Measurements from ENCODE around the gene PTBP3. TPM values are rescaled to one million over a fixed set of nuclear protein-coding genes. Genes with fewer than 3 reads are reported as not detected.
A peak's percentile ranks its signal among the peaks of the same experiment; 100 is the strongest.
"Not testable (repeated sequence)": the region's sequence is repeated elsewhere in the genome, so short reads cannot be mapped to it uniquely, and the experiment has no call there.

The PTBP3 gene
- total and polyA plus RNA-seq, 2 donors, result 26.7 to 32.8 TPM

GRCh38 chr9:112295174-112295573 is 38.2 kb downstream of the PTBP3 start:
- no peak overlapping the region for H3K27ac ChIP-seq (ENCODE audit: low read depth in 1 of 2, low read length in 1 of 2)
- no peak overlapping the region for H3K4me3 ChIP-seq (ENCODE audit: low read length in 2 of 2)
- 100% methylated on average over 2 of the region's 2 CpGs for WGBS
- no peaks in the 10 kb centered on the region for H3K27me3 ChIP-seq (ENCODE audit: control insufficient read depth in 2 of 2, insufficient read depth in 1 of 2, low read length in 1 of 2)
- no peaks in the 10 kb centered on the region for H3K9me3 ChIP-seq (ENCODE audit: control insufficient read depth in 2 of 2, insufficient read depth in 1 of 2, low read length in 1 of 2)
- peaks cover 4 to 13% of the 10 kb centered on the region in 2 donors for H3K36me3 ChIP-seq (ENCODE audit: control insufficient read depth in 2 of 2, insufficient read depth in 2 of 2, low read length in 1 of 2)
- no peaks in the 10 kb centered on the region for H3K4me1 ChIP-seq (ENCODE audit: control insufficient read depth in 2 of 2, insufficient read depth in 2 of 2, low read length in 2 of 2)
- DNase-seq (ENCODE audit: low read depth in 6 of 9, low spot score in 9 of 9), result no peak

GRCh38 chr9:112288029-112288428 is 45.4 kb downstream of the PTBP3 start:
- no peaks in the 10 kb centered on the region for H3K27me3 ChIP-seq (ENCODE audit: control insufficient read depth in 2 of 2, insufficient read depth in 1 of 2, low read length in 1 of 2)
- peaks cover 9 to 17% of the 10 kb centered on the region in 2 donors for H3K9me3 ChIP-seq (ENCODE audit: control insufficient read depth in 2 of 2, insufficient read depth in 1 of 2, low read length in 1 of 2)
- peaks cover 16 to 21% of the 10 kb centered on the region in 2 donors for H3K36me3 ChIP-seq (ENCODE audit: control insufficient read depth in 2 of 2, insufficient read depth in 2 of 2, low read length in 1 of 2)
- peak overlapping the region in 1 of 2 donors; percentile 5 for H3K27ac ChIP-seq (ENCODE audit: low read depth in 1 of 2, low read length in 1 of 2)
- H3K4me3 ChIP-seq (ENCODE audit: low read length in 2 of 2), result no peak overlapping the region
- no peak for DNase-seq (ENCODE audit: low read depth in 6 of 9, low spot score in 9 of 9)
- H3K4me1 ChIP-seq (ENCODE audit: control insufficient read depth in 2 of 2, insufficient read depth in 2 of 2, low read length in 2 of 2), result no peaks in the 10 kb centered on the region

- 97% methylated on average over 2 of the region's 2 CpGs for WGBS
- no peaks in the 10 kb centered on the region for H3K4me1 ChIP-seq (ENCODE audit: control insufficient read depth in 2 of 2, insufficient read depth in 2 of 2, low read length in 2 of 2)
- peaks cover 9 to 17% of the 10 kb centered on the region in 2 donors for H3K9me3 ChIP-seq (ENCODE audit: control insufficient read depth in 2 of 2, insufficient read depth in 1 of 2, low read length in 1 of 2)
- H3K36me3 ChIP-seq (ENCODE audit: control insufficient read depth in 2 of 2, insufficient read depth in 2 of 2, low read length in 1 of 2), result peaks cover 16 to 21% of the 10 kb centered on the region in 2 donors
- H3K4me3 ChIP-seq (ENCODE audit: low read length in 2 of 2), result no peak overlapping the region
- no peak for DNase-seq (ENCODE audit: low read depth in 6 of 9, low spot score in 9 of 9)
- H3K27ac ChIP-seq (ENCODE audit: low read depth in 1 of 2, low read length in 1 of 2), result no peak overlapping the region
- H3K27me3 ChIP-seq (ENCODE audit: control insufficient read depth in 2 of 2, insufficient read depth in 1 of 2, low read length in 1 of 2), result no peaks in the 10 kb centered on the region
These were observed 46.5 kb downstream of the PTBP3 start for GRCh38 chr9:112286926-112287325.

DNA sequence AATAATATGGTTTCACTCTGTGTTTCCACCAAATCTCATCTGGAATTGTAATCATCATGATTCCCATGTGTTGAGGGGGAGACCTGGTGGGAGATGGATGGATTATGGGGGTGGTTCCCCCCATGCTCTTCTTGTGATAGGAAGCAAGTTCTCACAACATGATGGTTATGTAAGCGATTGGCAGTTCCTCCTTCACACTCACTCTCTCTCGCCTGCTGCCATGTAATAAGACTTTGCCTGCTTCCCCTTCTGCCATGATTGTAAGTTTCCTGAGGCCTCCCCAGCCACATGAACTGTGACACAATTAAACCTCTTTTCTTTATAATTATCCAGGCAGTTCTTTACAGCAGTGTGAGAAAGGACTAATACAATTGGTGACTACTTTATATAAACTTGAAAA is 48.4 kb downstream of the PTBP3 start:
- Histone ChIP-seq H3K27me3 (ENCODE audit: control insufficient read depth in 2 of 2, insufficient read depth in 1 of 2, low read length in 1 of 2) (no peaks in the 10 kb centered on the region), H3K4me1 (ENCODE audit: control insufficient read depth in 2 of 2, insufficient read depth in 2 of 2, low read length in 2 of 2) (no peaks in the 10 kb centered on the region), H3K27ac (ENCODE audit: low read depth in 1 of 2, low read length in 1 of 2) (no peak overlapping the region), H3K4me3 (ENCODE audit: low read length in 2 of 2) (no peak overlapping the region), H3K9me3 (ENCODE audit: control insufficient read depth in 2 of 2, insufficient read depth in 1 of 2, low read length in 1 of 2) (peaks cover 9 to 17% of the 10 kb centered on the region in 2 donors), H3K36me3 (ENCODE audit: control insufficient read depth in 2 of 2, insufficient read depth in 2 of 2, low read length in 1 of 2) (peaks cover 14 to 21% of the 10 kb centered on the region in 2 donors)
- over 99% methylated on average over 2 of the region's 2 CpGs for WGBS
- DNase-seq (ENCODE audit: low read depth in 6 of 9, low spot score in 9 of 9), result no peak

- Histone ChIP-seq H3K9me3 (ENCODE audit: control insufficient read depth in 2 of 2, insufficient read depth in 1 of 2, low read length in 1 of 2) (peaks cover 9 to 17% of the 10 kb centered on the region in 2 donors), H3K4me1 (ENCODE audit: control insufficient read depth in 2 of 2, insufficient read depth in 2 of 2, low read length in 2 of 2) (no peaks in the 10 kb centered on the region), H3K4me3 (ENCODE audit: low read length in 2 of 2) (no peak overlapping the region), H3K27me3 (ENCODE audit: control insufficient read depth in 2 of 2, insufficient read depth in 1 of 2, low read length in 1 of 2) (no peaks in the 10 kb centered on the region), H3K36me3 (ENCODE audit: control insufficient read depth in 2 of 2, insufficient read depth in 2 of 2, low read length in 1 of 2) (peaks cover 14 to 18% of the 10 kb centered on the region in 2 donors), H3K27ac (ENCODE audit: low read depth in 1 of 2, low read length in 1 of 2) (no peak overlapping the region)
- 98% methylated on average over 6 of the region's 6 CpGs for WGBS
- DNase-seq (ENCODE audit: low read depth in 6 of 9, low spot score in 9 of 9), result no peak
These were observed 49.7 kb downstream of the PTBP3 start for GRCh38 chr9:112283582-112284253.

DNA sequence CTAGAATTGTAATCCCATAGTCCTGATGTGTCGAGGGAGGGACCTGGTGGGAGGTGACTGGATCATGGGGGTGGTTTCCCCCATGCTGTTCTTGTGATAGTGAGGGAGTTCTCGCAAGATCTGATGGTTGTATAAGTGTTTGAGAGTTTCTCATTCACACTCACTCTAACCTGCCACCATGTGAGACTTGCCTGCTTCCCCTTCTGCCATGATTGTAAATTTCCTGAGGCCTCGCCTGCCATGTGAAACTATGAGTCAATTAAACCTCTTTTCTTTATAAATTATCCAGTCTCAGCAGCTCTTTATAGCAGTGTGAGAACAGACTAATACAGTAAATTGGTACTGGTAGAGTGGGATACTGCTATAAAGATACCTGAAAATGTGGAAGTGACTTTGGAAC is 50.6 kb downstream of the PTBP3 start:
- not testable (repeated sequence) for DNase-seq (ENCODE audit: low read depth in 6 of 9, low spot score in 9 of 9); H3K4me3 ChIP-seq (ENCODE audit: low read length in 2 of 2); H3K4me1 ChIP-seq (ENCODE audit: control insufficient read depth in 2 of 2, insufficient read depth in 2 of 2, low read length in 2 of 2); H3K27ac ChIP-seq (ENCODE audit: low read depth in 1 of 2, low read length in 1 of 2); H3K27me3 ChIP-seq (ENCODE audit: control insufficient read depth in 2 of 2, insufficient read depth in 1 of 2, low read length in 1 of 2)
- peaks cover 9 to 17% of the 10 kb centered on the region in 2 donors for H3K9me3 ChIP-seq (ENCODE audit: control insufficient read depth in 2 of 2, insufficient read depth in 1 of 2, low read length in 1 of 2)
- 98% methylated on average over 3 of the region's 3 CpGs for WGBS
- H3K36me3 ChIP-seq (ENCODE audit: control insufficient read depth in 2 of 2, insufficient read depth in 2 of 2, low read length in 1 of 2), result peaks cover 8 to 14% of the 10 kb centered on the region in 2 donors

GRCh38 chr9:112280904-112281303 is 52.5 kb downstream of the PTBP3 start:
- Histone ChIP-seq H3K9me3 (ENCODE audit: control insufficient read depth in 2 of 2, insufficient read depth in 1 of 2, low read length in 1 of 2) (peaks cover 9 to 17% of the 10 kb centered on the region in 2 donors), H3K4me1 (ENCODE audit: control insufficient read depth in 2 of 2, insufficient read depth in 2 of 2, low read length in 2 of 2) (no peaks in the 10 kb centered on the region), H3K27ac (ENCODE audit: low read depth in 1 of 2, low read length in 1 of 2) (no peak overlapping the region), H3K36me3 (ENCODE audit: control insufficient read depth in 2 of 2, insufficient read depth in 2 of 2, low read length in 1 of 2) (peaks cover 8 to 14% of the 10 kb centered on the region in 2 donors), H3K4me3 (ENCODE audit: low read length in 2 of 2) (no peak overlapping the region), H3K27me3 (ENCODE audit: control insufficient read depth in 2 of 2, insufficient read depth in 1 of 2, low read length in 1 of 2) (no peaks in the 10 kb centered on the region)
- DNase-seq (ENCODE audit: low read depth in 6 of 9, low spot score in 9 of 9), result no peak
- whole genome bisulfite sequencing, result 97% methylated on average over 2 of the region's 2 CpGs

DNA sequence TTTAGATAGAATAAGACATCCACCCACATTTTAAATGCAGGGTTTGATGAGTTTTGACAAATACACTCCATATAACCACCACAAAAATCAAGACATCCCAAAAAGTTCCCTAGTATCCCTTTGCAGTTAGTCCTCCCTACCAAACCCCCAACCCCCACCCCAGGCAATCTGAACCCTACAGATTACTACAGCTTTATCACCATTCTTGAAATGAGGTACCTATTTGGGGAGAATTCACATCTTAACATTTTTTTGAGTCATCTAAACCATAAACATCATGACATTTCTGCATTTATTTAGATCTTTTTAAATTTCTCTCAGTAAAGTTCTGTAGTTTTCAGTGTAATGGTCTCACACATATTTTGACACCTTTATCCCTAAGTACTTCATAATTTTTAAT is 53.9 kb downstream of the PTBP3 start:
- Histone ChIP-seq H3K4me3 (ENCODE audit: low read length in 2 of 2) (no peak overlapping the region), H3K27me3 (ENCODE audit: control insufficient read depth in 2 of 2, insufficient read depth in 1 of 2, low read length in 1 of 2) (no peaks in the 10 kb centered on the region), H3K36me3 (ENCODE audit: control insufficient read depth in 2 of 2, insufficient read depth in 2 of 2, low read length in 1 of 2) (peaks cover 6 to 10% of the 10 kb centered on the region in 2 donors), H3K27ac (ENCODE audit: low read depth in 1 of 2, low read length in 1 of 2) (no peak overlapping the region), H3K9me3 (ENCODE audit: control insufficient read depth in 2 of 2, insufficient read depth in 1 of 2, low read length in 1 of 2) (peaks cover 7 to 11% of the 10 kb centered on the region in 2 donors), H3K4me1 (ENCODE audit: control insufficient read depth in 2 of 2, insufficient read depth in 2 of 2, low read length in 2 of 2) (no peaks in the 10 kb centered on the region)
- DNase-seq (ENCODE audit: low read depth in 6 of 9, low spot score in 9 of 9), result no peak

DNA sequence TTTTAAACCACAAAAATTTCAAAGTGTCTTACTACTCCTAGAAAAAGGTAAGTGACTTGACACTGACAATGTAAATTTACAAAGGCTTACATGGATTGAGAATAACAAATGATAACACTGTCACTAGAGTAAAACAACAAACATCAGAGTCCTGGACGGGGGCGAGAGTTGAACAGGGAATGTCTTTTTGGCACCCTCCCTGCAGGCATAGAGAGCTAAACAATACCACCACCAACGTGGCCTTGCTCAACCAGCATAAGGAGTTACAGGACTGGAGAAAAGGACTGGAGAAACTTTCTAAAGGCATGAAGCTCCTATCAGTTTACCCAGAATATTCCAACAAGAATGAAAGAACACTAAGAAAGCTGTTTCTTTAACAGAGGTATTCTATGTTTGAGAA is 55.3 kb downstream of the PTBP3 start:
- Histone ChIP-seq H3K4me3 (ENCODE audit: low read length in 2 of 2) (no peak overlapping the region), H3K36me3 (ENCODE audit: control insufficient read depth in 2 of 2, insufficient read depth in 2 of 2, low read length in 1 of 2) (peaks cover 0 to under 1% of the 10 kb centered on the region in 2 donors), H3K9me3 (ENCODE audit: control insufficient read depth in 2 of 2, insufficient read depth in 1 of 2, low read length in 1 of 2) (no peaks in the 10 kb centered on the region), H3K4me1 (ENCODE audit: control insufficient read depth in 2 of 2, insufficient read depth in 2 of 2, low read length in 2 of 2) (no peaks in the 10 kb centered on the region), H3K27me3 (ENCODE audit: control insufficient read depth in 2 of 2, insufficient read depth in 1 of 2, low read length in 1 of 2) (no peaks in the 10 kb centered on the region), H3K27ac (ENCODE audit: low read depth in 1 of 2, low read length in 1 of 2) (no peak overlapping the region)
- WGBS, result 94% methylated on average over 3 of the region's 3 CpGs
- DNase-seq (ENCODE audit: low read depth in 6 of 9, low spot score in 9 of 9), result no peak
